Ascending aorta (tissue), 2 donors: ENCODE data around the gene LHX4. TPM values are rescaled to one million over a fixed set of nuclear protein-coding genes. Genes with fewer than 3 reads are reported as not detected.
"Not testable (repeated sequence)": the region's sequence is repeated elsewhere in the genome, so short reads cannot be mapped to it uniquely, and the experiment has no call there.

Experiments
- DNase-seq, 2 donors: peaks; one replicate each; pipeline ENCODE4 v3.0.0-alpha.2; 2019; ENCODE audit warnings: low spot score in 2 of 2
- H3K27ac ChIP-seq, 2 donors: fragments of 200-600 bp; sonication (generic); one replicate each; pipeline ENCODE4 v1.5.1; 2016 to 2017; ENCODE audit warnings: mild to moderate bottlenecking in 1 of 2
- H3K27me3 ChIP-seq: fragments of 200-600 bp; sonication (generic); one replicate; pipeline ENCODE4 v1.5.1; 2017
- H3K36me3 ChIP-seq, 2 donors: fragments of 200-600 bp; sonication (generic); one replicate each; pipeline ENCODE4 v1.5.1; 2016
- H3K4me1 ChIP-seq, 2 donors: fragments of 200-600 bp; sonication (generic); one replicate each; pipeline ENCODE4 v1.5.1; 2016 to 2017; ENCODE audit warnings: mild to moderate bottlenecking in 1 of 2
- H3K4me3 ChIP-seq, 2 donors: fragments of 200-600 bp; sonication (generic); one replicate each; pipeline ENCODE4 v1.5.1; 2016 to 2017; ENCODE audit warnings: mild to moderate bottlenecking in 1 of 2
- H3K9me3 ChIP-seq, 2 donors: fragments of 200-600 bp; sonication (generic); one replicate each; pipeline ENCODE4 v1.5.1; 2016
- CTCF ChIP-seq, 3 experiments: fragments of 200-600 bp in 2 of 3; fragments of 450-650 bp in 1 of 3; sonication (generic) in 2 of 3; IDR thresholded peaks; one replicate each; pipeline ENCODE4 v1.5.1; 2016 to 2019; ENCODE audit warnings: antibody characterized with exemption in 3 of 3, mild to moderate bottlenecking in 1 of 3, moderate library complexity in 1 of 3
- intact Hi-C: fragments of 100-400 bp; cut with DNase I; formaldehyde crosslinking; loops from one replicate; pipeline ENCODE4 v1.15.1; 2023
- total RNA-seq: library from RNA; depleted of rRNA; stranded (reverse); fragments of >200 nt; gene quantifications from one replicate; pipeline ENCODE4 v1.1.0, GENCODE V29; 2016

The LHX4 gene
- total RNA-seq, 1 donor from 2014 or later: not detected

- H3K36me3 ChIP-seq: peaks cover 26% of the 10 kb centered on the region in 2 donors
- H3K9me3 ChIP-seq: no peaks in the 10 kb centered on the region
- no peak overlapping the region for H3K4me3 ChIP-seq
- intact Hi-C loops: no loop called here
- TF ChIP-seq CTCF (IDR thresholded peaks at IDR 0.05): no peak
- no peaks in the 10 kb centered on the region for H3K27me3 ChIP-seq
- H3K27ac ChIP-seq: no peak overlapping the region
- no peaks in the 10 kb centered on the region for H3K4me1 ChIP-seq
- no peak for DNase-seq
These were observed 32.8 kb upstream of the LHX4 start for GRCh38 chr1:180197231-180197630.

GRCh38 chr1:180198196-180198595 is 31.9 kb upstream of the LHX4 start:
- intact Hi-C loops: no loop called here
- H3K27ac ChIP-seq: no peak overlapping the region

GRCh38 chr1:180198611-180199010 is 31.5 kb upstream of the LHX4 start:
- intact Hi-C loops: no loop called here
- no peak for TF ChIP-seq CTCF (IDR thresholded peaks at IDR 0.05)
- Histone ChIP-seq H3K4me3 (no peak overlapping the region), H3K9me3 (no peaks in the 10 kb centered on the region), H3K27ac (no peak overlapping the region), H3K4me1 (no peaks in the 10 kb centered on the region), H3K27me3 (no peaks in the 10 kb centered on the region), H3K36me3 (peaks cover 26% of the 10 kb centered on the region in 2 donors)
- no peak for DNase-seq

More at GRCh38 chr1:180198196-180198595, 31.9 kb upstream of the LHX4 start:
- Histone ChIP-seq H3K4me1 (no peaks in the 10 kb centered on the region), H3K4me3 (no peak overlapping the region), H3K27me3 (no peaks in the 10 kb centered on the region), H3K36me3 (peaks cover 26% of the 10 kb centered on the region in 2 donors), H3K9me3 (no peaks in the 10 kb centered on the region)
- no peak for TF ChIP-seq CTCF (IDR thresholded peaks at IDR 0.05)
- DNase-seq: no peak

- DNase-seq: no peak
- Histone ChIP-seq H3K4me1 (no peaks in the 10 kb centered on the region), H3K36me3 (peaks cover 22 to 25% of the 10 kb centered on the region in 2 donors), H3K27ac (no peak overlapping the region), H3K4me3 (no peak overlapping the region), H3K27me3 (no peaks in the 10 kb centered on the region), H3K9me3 (no peaks in the 10 kb centered on the region)
- intact Hi-C loops: no loop called here
- no peak for TF ChIP-seq CTCF (IDR thresholded peaks at IDR 0.05)
These were observed 31.0 kb upstream of the LHX4 start for GRCh38 chr1:180199018-180199417.

GRCh38 chr1:180201451-180202200 is 28.4 kb upstream of the LHX4 start:
- Histone ChIP-seq H3K36me3 (peaks cover 8 to 9% of the 10 kb centered on the region in 2 donors), H3K27ac (no peak overlapping the region), H3K4me1 (no peaks in the 10 kb centered on the region), H3K4me3 (no peak overlapping the region), H3K9me3 (no peaks in the 10 kb centered on the region), H3K27me3 (no peaks in the 10 kb centered on the region)
- no peak for TF ChIP-seq CTCF (IDR thresholded peaks at IDR 0.05)
- DNase-seq: no peak
- intact Hi-C loops: no loop called here

GRCh38 chr1:180202588-180202987 is 27.5 kb upstream of the LHX4 start:
- H3K4me1 ChIP-seq, DNase-seq, intact Hi-C loops, H3K27me3 ChIP-seq, H3K9me3 ChIP-seq, H3K36me3 ChIP-seq, H3K27ac ChIP-seq, H3K4me3 ChIP-seq: not testable (repeated sequence)
